Heart left ventricle (tissue), 13 donors: ENCODE results near the gene CHRD.

Experiments used
- CTCF ChIP-seq, 12 donors: fragments of 200-600 bp; sonication (generic) in 4 of 12; IDR thresholded peaks; one replicate each; pipeline versions ENCODE4 v1.5.0 to v1.8.0; 2018 to 2022; ENCODE audit warnings: antibody characterized with exemption in 12 of 12, mild to moderate bottlenecking in 5 of 12
- POLR2A ChIP-seq, 2 donors: fragments of 450-650 bp; IDR thresholded peaks; one replicate each; pipeline ENCODE4 v1.6.1; 2017; ENCODE audit warnings: antibody characterized with exemption in 2 of 2, mild to moderate bottlenecking in 2 of 2, moderate library complexity in 2 of 2
- donor health status: ischemic (EF 13 %, LVEDD 7.1; RV severe dilation, severe dysfunction).
- donor health status: DM: no; HTN: yes; CAD: no.
- donor health status: DM: no; HTN: no; CAD: no.
- donor health status: ischemic (EF 25% LVEDD 6.9; RV normal size, moderate dysfunction).
- donor health status: ischemic (EF 25% LVEDD 5.7; RV mildly dilated, moderate dysfunction).
- donor health status: ischemic (EF 35%, LVEDD 5.7; RV mildly dilated, moderate dysfunction).
- donor health status: nonischemic (EF 11% LVEDD 7.7; RV severe dilation, severe dysfunction).
- donor health status: DM: yes; HTN: yes; CAD: no.
- donor health status: PGD.
- donor health status: ischemic (EF 29% LVEDD 5.4; RV normal size, mild dysfunction).
- donor health status: nonischemic (EF 23%, LVEDD 6.1; RV moderate dilation, normal function).

DNA sequence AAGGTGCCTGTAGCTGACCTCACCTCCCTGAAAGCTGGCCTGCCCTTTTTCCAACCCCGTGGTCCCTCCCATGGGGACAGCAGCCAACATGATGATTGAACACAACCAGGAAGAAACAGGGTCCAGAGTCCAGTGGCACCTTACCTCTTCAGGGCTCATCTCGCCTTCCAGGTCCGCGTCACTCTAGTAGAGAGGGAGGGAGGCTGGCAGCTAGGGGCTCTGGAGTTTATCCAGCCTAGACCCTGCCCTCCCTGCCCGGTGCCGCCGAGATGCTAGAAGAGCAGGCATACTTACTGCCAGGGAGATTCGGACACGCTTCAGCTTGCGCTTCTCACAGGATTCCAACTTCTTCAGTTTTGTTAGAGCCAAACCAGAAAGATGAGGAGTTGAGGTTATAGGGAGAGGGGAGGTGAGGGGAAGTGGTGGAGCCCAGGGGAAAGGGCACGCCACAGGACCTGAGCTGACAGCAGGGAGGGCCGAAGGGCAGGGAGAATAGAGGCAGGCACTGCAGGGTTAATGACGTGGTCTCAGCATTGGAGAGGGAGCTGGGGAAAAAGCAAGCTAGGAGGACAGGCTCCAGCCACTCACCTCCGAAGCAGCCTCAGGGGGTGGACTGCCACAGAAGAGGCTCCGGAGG is 27.6 kb upstream of the CHRD start:
- TF ChIP-seq CTCF (IDR thresholded peaks at IDR 0.05), result no peak
- no peak for TF ChIP-seq POLR2A (IDR thresholded peaks at IDR 0.05)
